ENCODE results near the gene BPIFB4.

The BPIFB4 gene

GRCh38 chr20:33069673-33070072 is 9.8 kb upstream of the BPIFB4 start:
- H3K4me3 ChIP-seq: no peak overlapping the region
- peaks cover 12% of the 10 kb centered on the region for H3K4me1 ChIP-seq
- H3K9ac ChIP-seq: no peak overlapping the region
- no peaks in the 10 kb centered on the region for H3K36me3 ChIP-seq
- H3K4me2 ChIP-seq: no peak overlapping the region
- H3K27me3 ChIP-seq: no peaks in the 10 kb centered on the region
- H3K9me3 ChIP-seq: no peaks in the 10 kb centered on the region
- TF ChIP-seq Cebpa-rat (IDR thresholded peaks at IDR 0.05): no peak
- H4K20me1 ChIP-seq: no peaks in the 10 kb centered on the region
- H3K27ac ChIP-seq: no peak overlapping the region

- H3K9me3 ChIP-seq: no peaks in the 10 kb centered on the region
- H3K27me3 ChIP-seq: no peaks in the 10 kb centered on the region
- no peak for TF ChIP-seq Cebpa-rat (IDR thresholded peaks at IDR 0.05)
Measured at GRCh38 chr20:33070111-33071053, 9.1 kb upstream of the BPIFB4 start.

GRCh38 chr20:33071198-33071597 is 8.2 kb upstream of the BPIFB4 start:
- H4K20me1 ChIP-seq: no peaks in the 10 kb centered on the region
- H3K9me3 ChIP-seq: no peaks in the 10 kb centered on the region
- no peak overlapping the region for H3K4me2 ChIP-seq
- H3K4me3 ChIP-seq: no peak overlapping the region
- TF ChIP-seq Cebpa-rat (IDR thresholded peaks at IDR 0.05): no peak
- H3K36me3 ChIP-seq: no peaks in the 10 kb centered on the region
- H3K9ac ChIP-seq: no peak overlapping the region
- H3K4me1 ChIP-seq: no peaks in the 10 kb centered on the region
- no peaks in the 10 kb centered on the region for H3K27me3 ChIP-seq
- no peak overlapping the region for H3K27ac ChIP-seq

More at GRCh38 chr20:33070111-33071053, 9.1 kb upstream of the BPIFB4 start:
- H3K36me3 ChIP-seq: no peaks in the 10 kb centered on the region
- no peak overlapping the region for H3K4me2 ChIP-seq
- peaks cover 7% of the 10 kb centered on the region for H3K4me1 ChIP-seq
- H4K20me1 ChIP-seq: no peaks in the 10 kb centered on the region
- no peak overlapping the region for H3K9ac ChIP-seq
- H3K27ac ChIP-seq: no peak overlapping the region
- H3K4me3 ChIP-seq: no peak overlapping the region

GRCh38 chr20:33072362-33072761 is 7.1 kb upstream of the BPIFB4 start:
- Histone ChIP-seq H3K9me3 (no peaks in the 10 kb centered on the region), H3K4me3 (no peak overlapping the region), H3K4me1 (peaks cover 1% of the 10 kb centered on the region), H3K27me3 (no peaks in the 10 kb centered on the region), H4K20me1 (no peaks in the 10 kb centered on the region), H3K4me2 (no peak overlapping the region), H3K27ac (no peak overlapping the region), H3K9ac (no peak overlapping the region), H3K36me3 (no peaks in the 10 kb centered on the region)
- TF ChIP-seq Cebpa-rat (IDR thresholded peaks at IDR 0.05): no peak

GRCh38 chr20:33072813-33073212 is 6.6 kb upstream of the BPIFB4 start:
- Histone ChIP-seq H3K9ac (no peak overlapping the region), H3K4me1 (peaks cover 6% of the 10 kb centered on the region), H3K4me2 (no peak overlapping the region), H3K27me3 (no peaks in the 10 kb centered on the region), H3K36me3 (no peaks in the 10 kb centered on the region), H3K4me3 (no peak overlapping the region), H3K9me3 (no peaks in the 10 kb centered on the region), H3K27ac (no peak overlapping the region), H4K20me1 (no peaks in the 10 kb centered on the region)
- TF ChIP-seq Cebpa-rat (IDR thresholded peaks at IDR 0.05): no peak

GRCh38 chr20:33074675-33075074 is 4.8 kb upstream of the BPIFB4 start:
- no peak overlapping the region for H3K27ac ChIP-seq
- no peak overlapping the region for H3K9ac ChIP-seq
- H3K36me3 ChIP-seq: no peaks in the 10 kb centered on the region
- no peaks in the 10 kb centered on the region for H3K9me3 ChIP-seq
- peaks cover 10% of the 10 kb centered on the region for H3K4me1 ChIP-seq
- H3K4me2 ChIP-seq: no peak overlapping the region
- no peak for TF ChIP-seq Cebpa-rat (IDR thresholded peaks at IDR 0.05)
- H4K20me1 ChIP-seq: no peaks in the 10 kb centered on the region
- no peak overlapping the region for H3K4me3 ChIP-seq
- H3K27me3 ChIP-seq: no peaks in the 10 kb centered on the region

GRCh38 chr20:33075281-33075680 is 4.2 kb upstream of the BPIFB4 start:
- H3K4me1 ChIP-seq: peaks cover 10% of the 10 kb centered on the region
- no peak overlapping the region for H3K4me3 ChIP-seq
- H3K36me3 ChIP-seq: no peaks in the 10 kb centered on the region
- H3K27me3 ChIP-seq: no peaks in the 10 kb centered on the region
- no peaks in the 10 kb centered on the region for H4K20me1 ChIP-seq
- H3K9ac ChIP-seq: no peak overlapping the region
- no peaks in the 10 kb centered on the region for H3K9me3 ChIP-seq
- no peak overlapping the region for H3K4me2 ChIP-seq
- TF ChIP-seq Cebpa-rat (IDR thresholded peaks at IDR 0.05): no peak
- no peak overlapping the region for H3K27ac ChIP-seq

- Histone ChIP-seq H4K20me1 (no peaks in the 10 kb centered on the region), H3K9ac (no peak overlapping the region), H3K4me1 (peaks cover 10% of the 10 kb centered on the region), H3K4me2 (no peak overlapping the region), H3K4me3 (no peak overlapping the region), H3K36me3 (no peaks in the 10 kb centered on the region), H3K27me3 (no peaks in the 10 kb centered on the region), H3K9me3 (no peaks in the 10 kb centered on the region), H3K27ac (no peak overlapping the region)
- TF ChIP-seq Cebpa-rat (IDR thresholded peaks at IDR 0.05): no peak
Measured at GRCh38 chr20:33076662-33077372, 2.6 kb upstream of the BPIFB4 start.

- Histone ChIP-seq H3K4me2 (no peak overlapping the region), H4K20me1 (no peaks in the 10 kb centered on the region), H3K9me3 (no peaks in the 10 kb centered on the region), H3K4me3 (no peak overlapping the region), H3K27ac (no peak overlapping the region), H3K4me1 (peaks cover 10% of the 10 kb centered on the region), H3K9ac (no peak overlapping the region), H3K27me3 (no peaks in the 10 kb centered on the region), H3K36me3 (no peaks in the 10 kb centered on the region)
- no peak for TF ChIP-seq Cebpa-rat (IDR thresholded peaks at IDR 0.05)
Measured at GRCh38 chr20:33081411-33082154, 2.1 kb downstream of the BPIFB4 start.
